AG04449 (cell line): Measurements from ENCODE around the gene HSD17B2.

Source experiments
- CTCF ChIA-PET: fragments of 350-600 bp; formaldehyde crosslinking; extraction: SDS; loops from one replicate; lab custom pipeline; 2021; ENCODE audit warnings: antibody characterized with exemption; lab: Yijun Ruan, JAX
- POLR2A ChIA-PET: fragments of 400-600, 350-600 bp; formaldehyde crosslinking; extraction: SDS; loops from one replicate; lab custom pipeline; 2020; ENCODE audit warnings: antibody characterized with exemption, inconsistent platforms; lab: Yijun Ruan, JAX
- DNase-seq: peaks from one replicate; pipeline ENCODE4 v3.0.0-alpha.2; 2010; ENCODE audit warnings: low read depth, low spot score
- H3K4me3 ChIP-seq: 2 replicates; pipeline ENCODE4 v1.5.1; 2011; ENCODE audit warnings: low read depth, mild to moderate bottlenecking, control low read depth, low read length
- CTCF ChIP-seq: IDR thresholded peaks from one replicate; pipeline ENCODE4 v1.5.1; 2011; ENCODE audit warnings: mild to moderate bottlenecking, moderate library complexity, low read length, control low read depth, inconsistent platforms; ENCODE audit not compliant: insufficient read depth; ENCODE audit errors: missing control alignments

Gene HSD17B2

GRCh38 chr16:81996664-81997509 is 38.2 kb upstream of the HSD17B2 start:
- ChIA-PET POLR2A (no interaction called here), CTCF (interaction anchor here (1.3 kb wide), 1 partner anchor 56 kb away, joined by 4 read pairs; no protein-coding TSS in a partner anchor)
- no peak overlapping the region for H3K4me3 ChIP-seq

GRCh38 chr16:81997738-81998137 is 37.3 kb upstream of the HSD17B2 start:
- no peak for TF ChIP-seq CTCF
- POLR2A ChIA-PET, result no interaction called here
- CTCF ChIA-PET, result interaction anchor here (1.3 kb wide), 1 partner anchor 57 kb away, joined by 4 read pairs; no protein-coding TSS in a partner anchor
- no peak for DNase-seq
- H3K4me3 ChIP-seq, result no peak overlapping the region

More at GRCh38 chr16:81996664-81997509, 38.2 kb upstream of the HSD17B2 start:
- DNase-seq, result no peak
- no peak for TF ChIP-seq CTCF

GRCh38 chr16:82002831-82003230 is 32.2 kb upstream of the HSD17B2 start:
- no peak overlapping the region for H3K4me3 ChIP-seq
- ChIA-PET CTCF (no interaction called here), POLR2A (no interaction called here)
- DNase-seq, result no peak
- TF ChIP-seq CTCF, result no peak

GRCh38 chr16:82004601-82005000 is 30.5 kb upstream of the HSD17B2 start:
- ChIA-PET POLR2A (no interaction called here), CTCF (no interaction called here)
- DNase-seq, result no peak
- no peak overlapping the region for H3K4me3 ChIP-seq
- TF ChIP-seq CTCF, result no peak

GRCh38 chr16:82005027-82005830 is 29.8 kb upstream of the HSD17B2 start:
- H3K4me3 ChIP-seq, result no peak overlapping the region
- no peak for TF ChIP-seq CTCF
- POLR2A ChIA-PET, result no interaction called here
- DNase-seq, result no peak
- CTCF ChIA-PET, result no interaction called here

- CTCF ChIA-PET, result no interaction called here
- DNase-seq, result no peak
- POLR2A ChIA-PET, result no interaction called here
- no peak overlapping the region for H3K4me3 ChIP-seq
- TF ChIP-seq CTCF, result no peak
Observed at GRCh38 chr16:82006036-82006435, 29.0 kb upstream of the HSD17B2 start.
